Breast epithelium (tissue), 3 donors: Measurements from ENCODE around the gene ANKS1B.

Source experiments
- CTCF ChIP-seq, 3 donors: fragments of 450-650 bp; IDR thresholded peaks; one replicate each; pipeline ENCODE4 v1.5.1; 2016 to 2017; ENCODE audit warnings: antibody characterized with exemption in 3 of 3, mild to moderate bottlenecking in 3 of 3, moderate library complexity in 3 of 3
- POLR2AphosphoS5 ChIP-seq, 3 donors: sonication (generic); formaldehyde crosslinking; IDR thresholded peaks; one replicate each; pipeline ENCODE4 v1.6.1; 2017; ENCODE audit warnings: antibody characterized with exemption in 3 of 3

GRCh38 chr12:99282624-99283023, 702.1 kb downstream of the ANKS1B start:
- TF ChIP-seq CTCF (IDR thresholded peaks at IDR 0.05): no peak
- TF ChIP-seq POLR2AphosphoS5 (IDR thresholded peaks at IDR 0.05): no peak
